ENCODE data around the gene PUM1.

Gene PUM1

GRCh38 chr1:30892671-30893073, 172.8 kb downstream of the PUM1 start:
- no peak for DNase-seq (ENCODE audit: low spot score)

GRCh38 chr1:30891227-30891552, 174.3 kb downstream of the PUM1 start:
- DNase-seq (ENCODE audit: low spot score) = no peak

- no peak for DNase-seq (ENCODE audit: low spot score)
Observed at GRCh38 chr1:30890502-30891226, 174.9 kb downstream of the PUM1 start.

GRCh38 chr1:30889511-30889910, 176.0 kb downstream of the PUM1 start:
- no peak for DNase-seq (ENCODE audit: low spot score)

GRCh38 chr1:30888975-30889374, 176.5 kb downstream of the PUM1 start:
- DNase-seq (ENCODE audit: low spot score) = no peak

- DNase-seq (ENCODE audit: low spot score) = peak; percentile 24
Observed at GRCh38 chr1:30888391-30888790, 177.1 kb downstream of the PUM1 start.

- DNase-seq (ENCODE audit: low spot score) = peak; percentile 54
Observed at GRCh38 chr1:30887485-30888315, 177.8 kb downstream of the PUM1 start.

GRCh38 chr1:30886710-30887428, 178.6 kb downstream of the PUM1 start:
- DNase-seq (ENCODE audit: low spot score) = no peak

GRCh38 chr1:30885570-30886522, 179.7 kb downstream of the PUM1 start:
- no peak for DNase-seq (ENCODE audit: low spot score)

GRCh38 chr1:30884723-30885122, 180.8 kb downstream of the PUM1 start:
- no peak for DNase-seq (ENCODE audit: low spot score)

GRCh38 chr1:30883389-30884172, 181.9 kb downstream of the PUM1 start:
- DNase-seq (ENCODE audit: low spot score) = no peak

GRCh38 chr1:30882678-30883388, 182.7 kb downstream of the PUM1 start:
- DNase-seq (ENCODE audit: low spot score) = no peak
